ENCODE results near the gene FAM151A. TPM values are rescaled to one million over a fixed set of nuclear protein-coding genes. Genes with fewer than 3 reads are reported as not detected.
A peak's percentile ranks its signal among the peaks of the same experiment; 100 is the strongest.

FAM151A gene
- total RNA-seq, 4 donors from 2014 or later = 1.4 to 28.5 (median 7.1) TPM

GRCh38 chr1:54649130-54649898, 26.0 kb upstream of the FAM151A start:
- WGBS, 2 donors (ENCODE audit: low coverage in 1 of 2) = 14 to 40% methylated on average over 4 to 5 of the region's 5 CpGs
- peak; percentile 77 for DNase-seq
- TF ChIP-seq POLR2AphosphoS5 (IDR thresholded peaks at IDR 0.05) (peak in 2 of 3 donors; percentile 27 to 54), POLR2A (IDR thresholded peaks at IDR 0.05) (no peak)
- H3K9me3 ChIP-seq = peaks cover under 1 to 1% of the 10 kb centered on the region in 2 donors
- in situ Hi-C loops (cut with MboI; ENCODE audit: low pct_ligation_motif_present in 1 of 4, low pct_unique_long_range_greater_than_20kb in 1 of 4, low sequenced_read_pairs in 3 of 4) = no loop called here
- peak overlapping the region; percentile 71 to 86 (median 78) for H3K27ac ChIP-seq
- no peaks in the 10 kb centered on the region for H3K36me3 ChIP-seq
- intact Hi-C loops (cut with DNase I; ENCODE audit: low total_unique reads) = no loop called here
- H3K4me3 ChIP-seq = peak overlapping the region in 1 of 4 donors; percentile 9
- peaks cover 9 to 55% (median 29%) of the 10 kb centered on the region in 4 donors for H3K4me1 ChIP-seq
- H3K27me3 ChIP-seq = no peaks in the 10 kb centered on the region

- TF ChIP-seq POLR2AphosphoS5 (IDR thresholded peaks at IDR 0.05) = no peak
- no peak for TF ChIP-seq CTCF (IDR thresholded peaks at IDR 0.05)
- TF ChIP-seq EP300 (IDR thresholded peaks at IDR 0.05; ENCODE audit: low read depth) = no peak
- no peak for TF ChIP-seq POLR2A (IDR thresholded peaks at IDR 0.05)
- Histone ChIP-seq H3K9me3 (peaks cover 9 to 13% of the 10 kb centered on the region in 2 donors), H3K4me1 (peaks cover 9 to 52% (median 28%) of the 10 kb centered on the region in 4 donors), H3K27me3 (no peaks in the 10 kb centered on the region), H3K36me3 (no peaks in the 10 kb centered on the region), H3K4me3 (no peak overlapping the region), H3K27ac (peak overlapping the region in 1 of 4 donors; percentile 27)
- DNase-seq = peak; percentile 33
- WGBS, 2 donors (ENCODE audit: low coverage in 1 of 2) = 56% methylated on average over 7 of the region's 7 CpGs; no CpG with 5 or more reads in 1 of the 2 donors
- intact Hi-C loops (cut with DNase I; ENCODE audit: low total_unique reads) = no loop called here
- in situ Hi-C loops (cut with MboI; ENCODE audit: low pct_ligation_motif_present in 1 of 4, low pct_unique_long_range_greater_than_20kb in 1 of 4, low sequenced_read_pairs in 3 of 4) = no loop called here
Measured at GRCh38 chr1:54645806-54646676, 22.7 kb upstream of the FAM151A start.

GRCh38 chr1:54643736-54644135, 20.4 kb upstream of the FAM151A start:
- Histone ChIP-seq H3K4me3 (no peak overlapping the region), H3K36me3 (no peaks in the 10 kb centered on the region), H3K27ac (no peak overlapping the region), H3K27me3 (no peaks in the 10 kb centered on the region), H3K9me3 (peaks cover 9 to 13% of the 10 kb centered on the region in 2 donors), H3K4me1 (peaks cover 0 to 52% (median 15%) of the 10 kb centered on the region in 4 donors)
- TF ChIP-seq EP300 (IDR thresholded peaks at IDR 0.05; ENCODE audit: low read depth) = no peak
- TF ChIP-seq CTCF (IDR thresholded peaks at IDR 0.05) = no peak
- no peak for TF ChIP-seq POLR2A (IDR thresholded peaks at IDR 0.05)
- no peak for TF ChIP-seq POLR2AphosphoS5 (IDR thresholded peaks at IDR 0.05)
- no peak for DNase-seq
- in situ Hi-C loops (cut with MboI; ENCODE audit: low pct_ligation_motif_present in 1 of 4, low pct_unique_long_range_greater_than_20kb in 1 of 4, low sequenced_read_pairs in 3 of 4) (no loop called here), intact Hi-C loops (cut with DNase I; ENCODE audit: low total_unique reads) (no loop called here)

GRCh38 chr1:54640863-54641836, 17.8 kb upstream of the FAM151A start, which contains the start of gene MROH7:
TSS of gene MROH7 (plus strand) at chr1:54641786. CDS start at chr1:54652927, 11,141 bp downstream.
- WGBS, 2 donors (ENCODE audit: low coverage in 1 of 2) = 39 to 50% methylated on average over 6 to 8 of the region's 8 CpGs

More at GRCh38 chr1:54640863-54641836, 17.8 kb upstream of the FAM151A start, which contains the start of gene MROH7:
- peak; percentile 54 for TF ChIP-seq EP300 (IDR thresholded peaks at IDR 0.05; ENCODE audit: low read depth)
- peak; percentile 16 for TF ChIP-seq POLR2A (IDR thresholded peaks at IDR 0.05)
- no peak for TF ChIP-seq CTCF (IDR thresholded peaks at IDR 0.05)
- peak in 2 of 3 donors; percentile 49 to 61 for TF ChIP-seq POLR2AphosphoS5 (IDR thresholded peaks at IDR 0.05)
- H3K27ac ChIP-seq = peak within 1 kb of the TSS; percentile 41 to 83 (median 70)
- H3K36me3 ChIP-seq = no peaks in the 10 kb centered on the region
- in situ Hi-C loops (cut with MboI; ENCODE audit: low pct_ligation_motif_present in 1 of 4, low pct_unique_long_range_greater_than_20kb in 1 of 4, low sequenced_read_pairs in 3 of 4) = no loop called here
- peaks cover 9 to 13% of the 10 kb centered on the region in 2 donors for H3K9me3 ChIP-seq
- H3K27me3 ChIP-seq = no peaks in the 10 kb centered on the region
- H3K4me1 ChIP-seq = peaks cover 0 to 35% (median 8%) of the 10 kb centered on the region in 4 donors
- H3K4me3 ChIP-seq = no peak within 1 kb of the TSS
- DNase-seq = peak; percentile 71
- intact Hi-C loops (cut with DNase I; ENCODE audit: low total_unique reads) = no loop called here

All from transverse colon (tissue), 4 donors.